B cell (primary cell): ENCODE data around the gene TTPAL. TPM values are rescaled to one million over a fixed set of nuclear protein-coding genes. Genes with fewer than 3 reads are reported as not detected.

Experiments
- ATAC-seq: fragments of 200-7000 bp; cut with Tn5 transposase; one replicate; pipeline ENCODE4 v1.10.0; 2021; ENCODE audit warnings: low read depth, mild to moderate bottlenecking, moderate number of reproducible peaks, moderate library complexity
- CTCF ChIA-PET: fragments of 350-600 bp; sonication (Branson Sonifier 250); formaldehyde crosslinking; loops from one replicate; lab custom pipeline; 2021; ENCODE audit warnings: antibody characterized with exemption, inconsistent platforms; lab: Charles Lee
- POLR2A ChIA-PET: fragments of 350-600 bp; sonication (Branson Sonifier 250); formaldehyde crosslinking; loops from one replicate; lab custom pipeline; 2021; ENCODE audit warnings: antibody characterized with exemption; lab: Charles Lee
- DNase-seq: peaks from one replicate; pipeline ENCODE4 v3.0.0; 2013
- H2AFZ ChIP-seq: 2 replicates; pipeline ENCODE4 v1.6.1; 2012; ENCODE audit warnings: mild to moderate bottlenecking, low read depth, low read length; ENCODE audit not compliant: insufficient read depth, poor library complexity, severe bottlenecking
- H3K27ac ChIP-seq, 2 donors: 1 replicate in 1 of 2; 2 replicates in 1 of 2; pipeline ENCODE4 v1.5.1; 2012 to 2013; ENCODE audit warnings: low read length in 2 of 2, mild to moderate bottlenecking in 2 of 2, moderate library complexity in 1 of 2
- H3K27me3 ChIP-seq, 4 experiments: fragments of 200-600 bp in 1 of 4; sonication (generic) in 1 of 4; replicated peaks in 1 of 4; 1 replicate in 2 of 4; 2 replicates in 2 of 4; pipeline versions ENCODE4 v1.6.1 to v1.7.0; 2013 to 2016; ENCODE audit warnings: low read length in 3 of 4, mild to moderate bottlenecking in 2 of 4, mixed read lengths in 1 of 4, moderate library complexity in 1 of 4; ENCODE audit not compliant: insufficient read depth in 4 of 4, control insufficient read depth in 3 of 4; ENCODE audit errors: control extremely low read depth in 1 of 4
- H3K36me3 ChIP-seq, 2 experiments: replicated peaks in 1 of 2; 1 replicate in 1 of 2; 2 replicates in 1 of 2; pipeline versions ENCODE4 v1.6.1 to v1.7.1; 2013; ENCODE audit warnings: low read length in 1 of 2; ENCODE audit not compliant: insufficient read depth in 2 of 2, control insufficient read depth in 1 of 2; ENCODE audit errors: control extremely low read depth in 1 of 2, extremely low read depth in 1 of 2
- H3K4me1 ChIP-seq, 2 donors: fragments of 200-600 bp in 1 of 2; sonication (generic) in 1 of 2; 1 replicate in 1 of 2; 2 replicates in 1 of 2; pipeline versions ENCODE4 v1.5.1 to v1.6.1; 2013 to 2017; ENCODE audit warnings: low read length in 2 of 2; ENCODE audit not compliant: control insufficient read depth in 2 of 2, insufficient read depth in 2 of 2
- H3K4me2 ChIP-seq: replicated peaks from 2 replicates; pipeline ENCODE3; 2012; ENCODE audit warnings: mild to moderate bottlenecking, low read depth, low read length; ENCODE audit not compliant: poor library complexity, severe bottlenecking
- H3K4me3 ChIP-seq, 5 experiments: fragments of 200-600 bp in 1 of 5; sonication (generic) in 1 of 5; 1 replicate in 3 of 5; 2 replicates in 2 of 5; pipeline versions ENCODE4 v1.5.1 to v1.7.0; 2011 to 2016; ENCODE audit warnings: low read length in 4 of 5, mild to moderate bottlenecking in 4 of 5, low read depth in 2 of 5, control low read depth in 1 of 5, moderate library complexity in 1 of 5; ENCODE audit not compliant: insufficient read depth in 1 of 5; ENCODE audit errors: control extremely low read depth in 1 of 5, extremely low read depth in 1 of 5
- H3K79me2 ChIP-seq: fragments of 200-600 bp; sonication (generic); one replicate; pipeline ENCODE4 v1.6.0; 2016; ENCODE audit warnings: low read length; ENCODE audit not compliant: control insufficient read depth, insufficient read depth
- H3K9ac ChIP-seq: fragments of 200-600 bp; sonication (generic); 2 replicates; pipeline ENCODE4 v1.6.1; 2017; ENCODE audit warnings: mild to moderate bottlenecking, low read length, moderate library complexity
- H3K9me3 ChIP-seq, 3 donors: one replicate each; pipeline versions ENCODE4 v1.6.1 to v1.7.1; 2013; ENCODE audit warnings: low read length in 2 of 3; ENCODE audit not compliant: control insufficient read depth in 2 of 3, insufficient read depth in 1 of 3; ENCODE audit errors: control extremely low read depth in 1 of 3
- H4K20me1 ChIP-seq: 2 replicates; pipeline ENCODE4 v1.6.0; 2012; ENCODE audit warnings: mild to moderate bottlenecking, low read length; ENCODE audit not compliant: insufficient read depth, control insufficient read depth, poor library complexity, severe bottlenecking
- H3K27ac Mint-ChIP-seq: one replicate; pipeline ENCODE4 v1.8.0; 2021; ENCODE audit warnings: mixed read lengths
- H3K27me3 Mint-ChIP-seq: one replicate; pipeline ENCODE4 v1.8.0; 2021; ENCODE audit warnings: mixed read lengths
- H3K4me1 Mint-ChIP-seq: one replicate; pipeline ENCODE4 v1.8.0; 2021; ENCODE audit warnings: mixed read lengths
- H3K4me3 Mint-ChIP-seq: one replicate; pipeline ENCODE4 v1.8.0; 2021; ENCODE audit warnings: mixed read lengths
- H3K9me3 Mint-ChIP-seq: one replicate; pipeline ENCODE4 v1.8.0; 2022; ENCODE audit warnings: mixed read lengths; ENCODE audit not compliant: insufficient read depth
- CTCF ChIP-seq: fragments of 200-600 bp; IDR thresholded peaks from one replicate; pipeline ENCODE4 v1.8.0; 2022; ENCODE audit warnings: antibody characterized with exemption, mild to moderate bottlenecking
- EZH2 ChIP-seq: IDR thresholded peaks from 2 replicates; pipeline ENCODE4 v1.6.1; 2012; ENCODE audit warnings: borderline replicate concordance, low read depth, mild to moderate bottlenecking, moderate library complexity, low read length; ENCODE audit not compliant: insufficient read depth, poor library complexity, severe bottlenecking
- WGBS: methylation state at CpG from one replicate; pipeline ENCODE4 v1.1.5; 2013; ENCODE audit warnings: missing lambda C conversion rate; ENCODE audit not compliant: insufficient coverage; 5-methylcytosine and 5-hydroxymethylcytosine counted together
- intact Hi-C: fragments of 100-400 bp; cut with micrococcal nuclease; formaldehyde crosslinking; loops from one replicate; pipeline ENCODE4 v1.10.0; 2022
- polyA plus RNA-seq: library from polyadenylated mRNA; depleted of rRNA; stranded (reverse); fragments of >200 nt; gene quantifications from 2 replicates; pipeline ENCODE4 v1.2.3, GENCODE V29; 2012
- total RNA-seq, 2 donors: library from RNA; stranded (reverse); fragments of 120-200 nt in 1 of 2; gene quantifications; 1 replicate in 1 of 2; 2 replicates in 1 of 2; pipeline versions ENCODE4 v1.2.3 to v1.2.4, GENCODE V29; 2013 to 2022

TTPAL gene
- total and polyA plus RNA-seq, 2 donors (not counting 1 experiment from before 2014, with no cell fraction given) = 4.0 to 26.8 TPM

GRCh38 chr20:44526129-44526528 lies 50.5 kb downstream of the TTPAL start:
- ChIA-PET CTCF (interaction anchor here (1.2 to 1.6 kb wide), 2 partner anchors 57 to 84 kb away, joined by 3 read pairs; no protein-coding TSS in a partner anchor), POLR2A (no interaction called here)
- Histone ChIP-seq H3K79me2 (peaks cover 40% of the 10 kb centered on the region), H4K20me1 (no peaks in the 10 kb centered on the region), H3K9me3 (no peaks in the 10 kb centered on the region), H3K36me3 (no peaks in the 10 kb centered on the region), H3K4me3 (no peak overlapping the region), H3K27me3 (no peaks in the 10 kb centered on the region), H3K27ac (no peak overlapping the region), H3K4me2 (no peak overlapping the region), H3K4me1 (peaks cover 2 to 10% of the 10 kb centered on the region in 2 donors), H3K9ac (no peak overlapping the region), H2AFZ (no peak overlapping the region)
- no peak for TF ChIP-seq CTCF
- TF ChIP-seq EZH2 = no peak
- intact Hi-C loops = no loop called here
- H3K4me1 Mint-ChIP-seq = peaks cover 19% of the 10 kb centered on the region
- H3K27ac Mint-ChIP-seq = no peak overlapping the region
- H3K9me3 Mint-ChIP-seq = no peaks in the 10 kb centered on the region
- ATAC-seq (no peak), DNase-seq (no peak)
- peaks cover 3% of the 10 kb centered on the region for H3K27me3 Mint-ChIP-seq
- no peak overlapping the region for H3K4me3 Mint-ChIP-seq
- WGBS = 100% methylated on average over 4 of the region's 6 CpGs

- CTCF ChIA-PET = interaction anchor here (0.6 kb wide), 1 partner anchor 1614 kb away, joined by 5 read pairs; no protein-coding TSS in a partner anchor
- Histone ChIP-seq H3K27me3 (no peaks in the 10 kb centered on the region), H3K79me2 (peaks cover 24% of the 10 kb centered on the region), H3K4me1 (peaks cover 11 to 16% of the 10 kb centered on the region in 2 donors), H4K20me1 (no peaks in the 10 kb centered on the region), H2AFZ (no peak overlapping the region), H3K27ac (no peak overlapping the region), H3K9ac (no peak overlapping the region), H3K9me3 (no peaks in the 10 kb centered on the region), H3K36me3 (no peaks in the 10 kb centered on the region), H3K4me2 (no peak overlapping the region), H3K4me3 (no peak overlapping the region)
- H3K4me1 Mint-ChIP-seq = peaks cover 12% of the 10 kb centered on the region
- intact Hi-C loops = no loop called here
- H3K27ac Mint-ChIP-seq = no peak overlapping the region
- H3K27me3 Mint-ChIP-seq = peaks cover 3% of the 10 kb centered on the region
- no peak for TF ChIP-seq EZH2
- TF ChIP-seq CTCF = no peak
- ATAC-seq (no peak), DNase-seq (no peak)
- no peak overlapping the region for H3K4me3 Mint-ChIP-seq
- H3K9me3 Mint-ChIP-seq = no peaks in the 10 kb centered on the region
- POLR2A ChIA-PET = no interaction called here
- WGBS = 89% methylated on average over 4 of the region's 4 CpGs
Observed at GRCh38 chr20:44527716-44528199, 52.1 kb downstream of the TTPAL start.
